Osteoblast (primary cell): ENCODE data around the gene TLL1. TPM values are rescaled to one million over a fixed set of nuclear protein-coding genes. Genes with fewer than 3 reads are reported as not detected.

Experiments used
- DNase-seq: peaks from one replicate; pipeline ENCODE4 v3.0.0; 2011; ENCODE audit warnings: low spot score, mixed read lengths; ENCODE audit not compliant: insufficient read length; ENCODE audit errors: missing footprints
- H2AFZ ChIP-seq: 2 replicates; pipeline ENCODE4 v1.6.0; 2011; ENCODE audit warnings: mild to moderate bottlenecking, low read length
- H3K27ac ChIP-seq: 2 replicates; pipeline ENCODE4 v1.5.1; 2011; ENCODE audit warnings: mild to moderate bottlenecking, low read depth, low read length, moderate library complexity
- H3K27me3 ChIP-seq: 2 replicates; pipeline ENCODE4 v1.6.0; 2012; ENCODE audit warnings: mild to moderate bottlenecking, control low read depth, inconsistent platforms, low read length, moderate library complexity; ENCODE audit not compliant: insufficient read depth
- H3K36me3 ChIP-seq: 2 replicates; pipeline ENCODE4 v1.5.1; 2011; ENCODE audit warnings: mild to moderate bottlenecking, low read length, control low read depth, moderate library complexity; ENCODE audit not compliant: insufficient read depth
- H3K4me1 ChIP-seq: 2 replicates; pipeline ENCODE4 v1.5.1; 2011; ENCODE audit warnings: mild to moderate bottlenecking, low read length, control low read depth, moderate library complexity; ENCODE audit not compliant: insufficient read depth
- H3K4me2 ChIP-seq: 2 replicates; pipeline ENCODE4 v1.6.0; 2011; ENCODE audit warnings: mild to moderate bottlenecking, low read length; ENCODE audit not compliant: insufficient read depth
- H3K4me3 ChIP-seq: fragments of 200-600 bp; sonication (generic); 3 replicates; pipeline ENCODE4 v1.5.1; 2012; ENCODE audit warnings: mild to moderate bottlenecking, low read length, inconsistent platforms; ENCODE audit not compliant: insufficient read depth
- H3K79me2 ChIP-seq: 2 replicates; pipeline ENCODE4 v1.6.0; 2012; ENCODE audit warnings: mild to moderate bottlenecking, low read length, control low read depth, inconsistent platforms; ENCODE audit not compliant: insufficient read depth
- H3K9me3 ChIP-seq: 2 replicates; pipeline ENCODE4 v1.5.1; 2011; ENCODE audit warnings: low read depth, low read length, control low read depth
- H4K20me1 ChIP-seq: 2 replicates; pipeline ENCODE4 v1.6.0; 2012; ENCODE audit warnings: mild to moderate bottlenecking, low read length, control low read depth; ENCODE audit not compliant: insufficient read depth
- CTCF ChIP-seq: IDR thresholded peaks from 2 replicates; pipeline ENCODE4 v1.5.1; 2011; ENCODE audit warnings: mild to moderate bottlenecking, low read depth, low read length, moderate library complexity; ENCODE audit errors: extremely low read depth
- total RNA-seq: library from RNA; depleted of rRNA; stranded (reverse); fragments of >200 nt; gene quantifications from 2 replicates; pipeline ENCODE4 v1.2.3, GENCODE V29; 2012

TLL1 gene
- total RNA-seq, 1 donor, result 0.36 TPM

- H3K36me3 ChIP-seq, result no peaks in the 10 kb centered on the region
- H3K27ac ChIP-seq, result no peak overlapping the region
- no peaks in the 10 kb centered on the region for H4K20me1 ChIP-seq
- H3K79me2 ChIP-seq, result no peaks in the 10 kb centered on the region
- H3K4me1 ChIP-seq, result no peaks in the 10 kb centered on the region
- no peak for DNase-seq
- no peak overlapping the region for H3K4me3 ChIP-seq
- H3K27me3 ChIP-seq, result no peaks in the 10 kb centered on the region
- H2AFZ ChIP-seq, result no peak overlapping the region
- no peaks in the 10 kb centered on the region for H3K9me3 ChIP-seq
- H3K4me2 ChIP-seq, result no peak overlapping the region
- no peak for TF ChIP-seq CTCF
These were observed 255.4 kb downstream of the TLL1 start for GRCh38 chr4:166128403-166128802.

- Histone ChIP-seq H4K20me1 (no peaks in the 10 kb centered on the region), H3K4me1 (no peaks in the 10 kb centered on the region), H3K27me3 (no peaks in the 10 kb centered on the region), H3K9me3 (no peaks in the 10 kb centered on the region), H3K27ac (no peak overlapping the region), H3K79me2 (no peaks in the 10 kb centered on the region), H3K36me3 (no peaks in the 10 kb centered on the region), H2AFZ (no peak overlapping the region), H3K4me3 (no peak overlapping the region), H3K4me2 (no peak overlapping the region)
- DNase-seq, result no peak
- no peak for TF ChIP-seq CTCF
These were observed 261.2 kb downstream of the TLL1 start for GRCh38 chr4:166134285-166134684.

- H2AFZ ChIP-seq, result no peak overlapping the region
- H3K27ac ChIP-seq, result no peak overlapping the region
- no peak overlapping the region for H3K4me2 ChIP-seq
- H3K4me1 ChIP-seq, result no peaks in the 10 kb centered on the region
- H4K20me1 ChIP-seq, result no peaks in the 10 kb centered on the region
- no peaks in the 10 kb centered on the region for H3K9me3 ChIP-seq
- DNase-seq, result no peak
- H3K79me2 ChIP-seq, result no peaks in the 10 kb centered on the region
- no peaks in the 10 kb centered on the region for H3K36me3 ChIP-seq
- TF ChIP-seq CTCF, result no peak
- H3K4me3 ChIP-seq, result no peak overlapping the region
- H3K27me3 ChIP-seq, result no peaks in the 10 kb centered on the region
These were observed 267.9 kb downstream of the TLL1 start for GRCh38 chr4:166140951-166141350.

GRCh38 chr4:166143227-166143626 is 270.2 kb downstream of the TLL1 start:
- Histone ChIP-seq H3K27me3 (no peaks in the 10 kb centered on the region), H3K4me3 (no peak overlapping the region), H3K27ac (no peak overlapping the region), H3K4me1 (no peaks in the 10 kb centered on the region), H3K4me2 (no peak overlapping the region), H4K20me1 (no peaks in the 10 kb centered on the region), H3K9me3 (no peaks in the 10 kb centered on the region), H3K36me3 (no peaks in the 10 kb centered on the region), H2AFZ (no peak overlapping the region), H3K79me2 (no peaks in the 10 kb centered on the region)
- no peak for DNase-seq
- no peak for TF ChIP-seq CTCF
